Retinal pigment epithelial cell (primary cell): ENCODE results near the gene SEPTIN10.

Experiments used
- DNase-seq: peaks from one replicate; pipeline ENCODE4 v3.0.0-alpha.2; 2010; ENCODE audit warnings: low read depth
- H3K4me3 ChIP-seq: 2 replicates; pipeline ENCODE4 v1.5.1; 2011; ENCODE audit warnings: mild to moderate bottlenecking, low read length, control low read depth, moderate library complexity
- TF ChIP-seq, protein P1 (sequence below): conservative IDR thresholded peaks from 2 replicates; pipeline ENCODE4 v1.5.1; 2011; ENCODE audit warnings: low read depth, low read length, control low read depth, inconsistent platforms

Gene SEPTIN10

DNA sequence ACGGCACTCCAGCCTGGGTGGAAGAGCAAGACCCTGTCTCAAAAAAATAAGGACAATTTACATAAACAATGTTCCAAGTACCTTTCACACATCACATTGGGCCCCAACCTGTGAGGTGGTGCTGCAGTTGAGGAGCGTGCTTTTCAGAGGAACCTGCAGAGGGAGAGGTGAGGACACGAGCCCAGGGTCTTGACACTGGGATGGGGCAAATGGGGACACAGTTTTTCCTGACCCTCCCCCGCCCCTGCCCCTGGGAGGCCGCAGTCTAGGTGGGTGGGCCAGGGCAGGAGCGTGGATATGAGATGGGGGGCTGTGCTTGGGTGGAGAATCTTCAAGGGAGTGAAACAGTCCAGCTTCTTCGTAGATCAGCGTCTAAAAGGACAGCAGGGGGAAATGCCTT, 112.9 kb downstream of the SEPTIN10 start:
- TF ChIP-seq, protein P1, sequence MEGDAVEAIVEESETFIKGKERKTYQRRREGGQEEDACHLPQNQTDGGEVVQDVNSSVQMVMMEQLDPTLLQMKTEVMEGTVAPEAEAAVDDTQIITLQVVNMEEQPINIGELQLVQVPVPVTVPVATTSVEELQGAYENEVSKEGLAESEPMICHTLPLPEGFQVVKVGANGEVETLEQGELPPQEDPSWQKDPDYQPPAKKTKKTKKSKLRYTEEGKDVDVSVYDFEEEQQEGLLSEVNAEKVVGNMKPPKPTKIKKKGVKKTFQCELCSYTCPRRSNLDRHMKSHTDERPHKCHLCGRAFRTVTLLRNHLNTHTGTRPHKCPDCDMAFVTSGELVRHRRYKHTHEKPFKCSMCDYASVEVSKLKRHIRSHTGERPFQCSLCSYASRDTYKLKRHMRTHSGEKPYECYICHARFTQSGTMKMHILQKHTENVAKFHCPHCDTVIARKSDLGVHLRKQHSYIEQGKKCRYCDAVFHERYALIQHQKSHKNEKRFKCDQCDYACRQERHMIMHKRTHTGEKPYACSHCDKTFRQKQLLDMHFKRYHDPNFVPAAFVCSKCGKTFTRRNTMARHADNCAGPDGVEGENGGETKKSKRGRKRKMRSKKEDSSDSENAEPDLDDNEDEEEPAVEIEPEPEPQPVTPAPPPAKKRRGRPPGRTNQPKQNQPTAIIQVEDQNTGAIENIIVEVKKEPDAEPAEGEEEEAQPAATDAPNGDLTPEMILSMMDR, result no peak
- DNase-seq, result no peak
- no peak overlapping the region for H3K4me3 ChIP-seq

DNA sequence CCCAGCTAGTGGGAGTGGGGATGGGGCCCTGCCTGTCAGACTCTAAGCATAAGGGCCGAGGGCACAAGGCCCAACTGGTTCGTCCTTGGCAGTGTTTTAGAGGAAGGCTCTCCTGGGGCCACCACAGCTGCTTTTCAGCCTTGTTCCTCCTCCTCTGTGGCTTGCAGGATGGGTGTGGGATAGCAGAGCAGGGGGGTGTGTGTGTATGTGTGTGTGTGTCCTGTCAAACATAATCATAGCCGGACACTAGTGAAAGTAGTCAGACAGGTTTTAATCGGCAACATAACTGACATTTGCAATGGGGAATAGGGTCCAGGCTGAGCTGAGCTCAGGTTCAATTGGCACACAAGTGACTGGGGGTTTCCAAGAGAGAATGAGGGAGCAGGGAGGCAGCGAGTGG, 114.2 kb downstream of the SEPTIN10 start:
- TF ChIP-seq, protein P1, result no peak
- no peak overlapping the region for H3K4me3 ChIP-seq
- no peak for DNase-seq

DNA sequence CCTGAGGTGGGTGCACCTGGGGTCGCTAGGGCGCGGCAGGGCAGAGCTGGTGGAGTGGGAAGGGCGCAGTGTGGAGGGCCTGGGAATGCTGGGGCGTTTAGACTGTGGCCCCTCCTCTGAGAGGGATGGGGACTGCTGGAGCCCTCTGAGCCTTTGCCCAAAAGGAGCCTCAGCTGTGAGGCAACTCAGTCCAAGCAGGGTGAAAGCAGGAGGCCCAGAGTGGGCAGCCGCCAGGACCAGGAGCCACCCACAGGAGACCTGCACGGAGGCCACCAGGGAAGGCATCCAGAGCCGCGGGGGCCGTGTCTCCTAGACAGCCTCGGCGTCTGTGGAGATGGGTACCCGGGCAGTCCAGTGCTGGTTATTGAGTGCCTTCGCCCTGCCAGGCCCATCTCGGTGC, 114.9 kb downstream of the SEPTIN10 start:
- no peak overlapping the region for H3K4me3 ChIP-seq
- DNase-seq, result no peak

DNA sequence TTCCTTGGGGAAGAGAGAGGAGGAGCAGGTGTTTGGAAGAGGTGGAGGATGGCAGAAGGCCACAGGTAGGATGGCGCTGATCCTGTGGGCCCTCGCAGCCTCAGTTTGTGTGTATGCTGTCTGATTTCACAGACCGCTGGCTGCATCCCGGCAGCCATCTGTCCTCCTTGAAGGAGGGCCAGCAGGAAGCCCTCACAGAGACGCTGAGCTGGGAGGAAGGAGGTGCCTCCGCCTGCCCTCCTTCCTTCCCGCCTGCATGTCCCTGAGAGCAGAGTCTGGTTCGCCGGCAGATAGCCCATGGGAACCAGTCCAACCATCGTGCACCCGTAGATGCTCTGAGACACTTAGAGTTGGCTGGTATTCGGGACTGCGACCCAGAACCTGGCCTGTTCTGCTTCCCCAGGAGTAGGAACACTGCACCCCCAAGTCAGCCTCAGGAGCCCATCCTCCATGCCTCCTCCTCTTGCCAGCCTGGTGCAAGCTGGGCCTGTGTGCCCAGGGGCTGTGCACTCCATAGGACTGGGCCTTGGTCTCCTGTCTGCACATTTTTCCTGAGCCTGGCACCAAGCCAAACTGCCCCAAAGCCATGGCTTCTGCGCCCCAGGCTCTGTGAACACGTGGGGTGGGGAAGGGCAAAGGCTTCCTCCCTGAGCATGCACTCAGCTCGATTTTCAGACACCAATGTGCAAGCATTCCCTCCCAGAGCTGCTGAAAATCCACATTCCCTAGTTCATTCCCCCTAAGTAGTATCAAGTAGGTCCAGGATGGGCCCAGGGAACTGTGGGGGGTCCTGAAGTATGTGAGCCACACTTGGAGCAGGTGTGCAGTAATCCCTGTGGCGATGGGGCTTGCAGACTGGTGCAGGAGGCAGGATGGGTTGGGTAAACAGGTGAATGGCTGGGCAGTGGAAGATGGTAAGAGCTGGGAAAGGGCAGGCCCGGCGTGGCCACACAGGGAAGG, 115.6 kb downstream of the SEPTIN10 start:
- H3K4me3 ChIP-seq, result no peak overlapping the region
- DNase-seq, result no peak
- TF ChIP-seq, protein P1, result no peak

More for the DNA sequence above, 114.9 kb downstream of the SEPTIN10 start:
- TF ChIP-seq, protein P1, result no peak

DNA sequence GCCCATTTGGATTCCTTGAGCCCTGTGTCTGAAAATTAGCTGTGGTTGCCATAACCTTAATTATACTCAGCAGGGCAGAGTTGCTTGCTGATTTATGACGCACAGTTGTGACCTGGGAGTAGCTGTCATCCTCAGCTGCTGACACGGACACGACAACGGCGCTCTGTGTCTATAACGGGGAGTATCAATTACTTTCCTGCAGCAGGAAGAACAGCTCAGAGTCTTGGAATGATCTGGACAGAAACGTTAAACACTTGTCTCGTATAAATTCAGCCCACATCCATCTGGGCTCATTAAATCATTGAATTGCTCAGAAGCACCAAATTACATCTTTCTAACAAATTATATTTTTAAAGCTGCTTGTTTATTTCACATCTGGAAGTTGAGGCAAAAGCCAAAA, 116.3 kb downstream of the SEPTIN10 start:
- TF ChIP-seq, protein P1, result no peak
- no peak for DNase-seq
- no peak overlapping the region for H3K4me3 ChIP-seq

DNA sequence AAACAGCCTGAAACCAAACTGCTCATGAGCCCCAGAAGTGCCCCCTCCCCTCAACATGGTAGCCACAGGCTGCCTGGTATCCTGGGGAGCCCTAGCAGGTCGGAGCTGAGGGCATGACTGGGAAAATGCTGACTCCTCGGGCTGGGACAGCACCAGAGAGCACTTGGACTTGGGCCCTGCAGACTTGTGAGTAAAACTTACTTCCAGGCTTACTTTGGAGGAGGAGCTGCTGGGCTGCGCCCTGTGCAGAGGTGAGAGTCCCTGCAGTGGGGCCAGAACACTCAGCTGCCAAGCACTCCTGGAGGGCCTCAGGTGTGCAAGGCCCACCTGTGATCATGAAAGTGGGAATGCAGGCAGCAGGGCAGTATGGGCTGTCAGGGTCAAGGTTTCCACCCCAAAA, 119.4 kb downstream of the SEPTIN10 start:
- DNase-seq, result no peak
- no peak overlapping the region for H3K4me3 ChIP-seq
- TF ChIP-seq, protein P1, result no peak

DNA sequence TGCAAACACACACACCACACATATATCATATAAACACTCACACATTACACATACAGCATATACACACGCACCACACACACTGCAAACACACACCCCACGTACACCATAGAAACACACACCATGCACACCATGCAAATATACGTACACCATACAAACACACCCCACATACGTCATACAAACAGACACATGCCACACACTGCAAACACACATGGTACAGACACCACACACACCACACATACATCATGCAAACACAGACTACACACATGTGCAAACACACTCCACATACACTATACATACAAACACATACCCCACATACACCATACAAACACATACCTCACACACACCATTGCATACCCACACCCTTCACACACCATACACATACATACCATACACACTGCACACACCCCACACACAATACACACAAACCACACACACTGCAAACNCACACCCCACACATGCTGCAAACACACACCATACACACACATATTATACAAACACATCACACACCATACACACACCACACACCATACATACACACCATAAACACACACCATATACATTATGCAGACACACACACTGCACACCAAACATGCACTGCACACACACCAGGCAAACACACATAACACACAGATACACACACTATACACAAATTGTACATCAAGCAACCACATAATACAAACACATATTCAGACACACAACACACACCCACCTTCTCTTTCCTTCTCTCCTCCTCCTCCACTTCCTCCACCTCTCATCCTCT, 120.4 kb downstream of the SEPTIN10 start:
- DNase-seq, result no peak
- H3K4me3 ChIP-seq, result no peak overlapping the region
- TF ChIP-seq, protein P1, result no peak
